ENCODE results near the gene TSPO. TPM values are rescaled to one million over a fixed set of nuclear protein-coding genes. Genes with fewer than 3 reads are reported as not detected.

The TSPO gene
- total and polyA plus RNA-seq, 2 of the 13 experiments (the other 11 are each of a cell fraction or from before 2014, with no cell fraction given), result 0.46 to 1.4 TPM

DNA sequence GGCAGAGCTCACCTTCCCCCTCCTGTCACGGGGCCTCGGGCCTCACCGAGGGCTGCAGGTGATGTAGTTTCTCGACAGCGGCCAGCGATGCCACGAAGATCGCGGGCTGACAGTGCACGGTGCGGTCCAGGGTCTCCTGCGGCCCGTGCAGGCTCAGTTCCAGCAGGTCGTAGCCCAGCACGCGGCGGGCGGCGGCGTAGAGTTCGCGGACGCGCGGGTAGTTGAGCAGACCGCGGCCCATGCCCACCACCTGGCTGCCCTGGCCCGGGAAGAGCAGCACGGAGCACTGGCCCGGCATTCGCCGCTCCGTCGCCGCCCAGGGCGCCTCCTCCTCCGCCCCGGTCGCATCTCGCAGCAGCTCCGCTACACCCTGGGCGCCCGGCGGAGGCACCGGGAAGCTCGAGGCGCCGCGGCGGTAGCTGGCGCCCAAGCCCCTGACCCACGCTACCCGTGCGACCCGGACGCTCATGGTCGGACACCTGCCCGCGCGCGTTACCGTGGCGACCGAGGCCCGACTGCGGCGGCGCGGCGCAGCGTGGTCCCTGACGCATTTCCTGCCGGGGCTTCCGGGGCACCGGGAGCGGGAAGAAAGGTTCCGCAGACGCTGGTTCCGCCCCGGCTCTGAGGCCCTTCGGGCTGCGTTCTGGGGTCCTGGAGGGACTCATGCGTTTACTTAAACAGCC lies 8.3 kb upstream of the TSPO start, which contains the start of gene MCAT (continued):
- TF ChIP-seq, protein P1, sequence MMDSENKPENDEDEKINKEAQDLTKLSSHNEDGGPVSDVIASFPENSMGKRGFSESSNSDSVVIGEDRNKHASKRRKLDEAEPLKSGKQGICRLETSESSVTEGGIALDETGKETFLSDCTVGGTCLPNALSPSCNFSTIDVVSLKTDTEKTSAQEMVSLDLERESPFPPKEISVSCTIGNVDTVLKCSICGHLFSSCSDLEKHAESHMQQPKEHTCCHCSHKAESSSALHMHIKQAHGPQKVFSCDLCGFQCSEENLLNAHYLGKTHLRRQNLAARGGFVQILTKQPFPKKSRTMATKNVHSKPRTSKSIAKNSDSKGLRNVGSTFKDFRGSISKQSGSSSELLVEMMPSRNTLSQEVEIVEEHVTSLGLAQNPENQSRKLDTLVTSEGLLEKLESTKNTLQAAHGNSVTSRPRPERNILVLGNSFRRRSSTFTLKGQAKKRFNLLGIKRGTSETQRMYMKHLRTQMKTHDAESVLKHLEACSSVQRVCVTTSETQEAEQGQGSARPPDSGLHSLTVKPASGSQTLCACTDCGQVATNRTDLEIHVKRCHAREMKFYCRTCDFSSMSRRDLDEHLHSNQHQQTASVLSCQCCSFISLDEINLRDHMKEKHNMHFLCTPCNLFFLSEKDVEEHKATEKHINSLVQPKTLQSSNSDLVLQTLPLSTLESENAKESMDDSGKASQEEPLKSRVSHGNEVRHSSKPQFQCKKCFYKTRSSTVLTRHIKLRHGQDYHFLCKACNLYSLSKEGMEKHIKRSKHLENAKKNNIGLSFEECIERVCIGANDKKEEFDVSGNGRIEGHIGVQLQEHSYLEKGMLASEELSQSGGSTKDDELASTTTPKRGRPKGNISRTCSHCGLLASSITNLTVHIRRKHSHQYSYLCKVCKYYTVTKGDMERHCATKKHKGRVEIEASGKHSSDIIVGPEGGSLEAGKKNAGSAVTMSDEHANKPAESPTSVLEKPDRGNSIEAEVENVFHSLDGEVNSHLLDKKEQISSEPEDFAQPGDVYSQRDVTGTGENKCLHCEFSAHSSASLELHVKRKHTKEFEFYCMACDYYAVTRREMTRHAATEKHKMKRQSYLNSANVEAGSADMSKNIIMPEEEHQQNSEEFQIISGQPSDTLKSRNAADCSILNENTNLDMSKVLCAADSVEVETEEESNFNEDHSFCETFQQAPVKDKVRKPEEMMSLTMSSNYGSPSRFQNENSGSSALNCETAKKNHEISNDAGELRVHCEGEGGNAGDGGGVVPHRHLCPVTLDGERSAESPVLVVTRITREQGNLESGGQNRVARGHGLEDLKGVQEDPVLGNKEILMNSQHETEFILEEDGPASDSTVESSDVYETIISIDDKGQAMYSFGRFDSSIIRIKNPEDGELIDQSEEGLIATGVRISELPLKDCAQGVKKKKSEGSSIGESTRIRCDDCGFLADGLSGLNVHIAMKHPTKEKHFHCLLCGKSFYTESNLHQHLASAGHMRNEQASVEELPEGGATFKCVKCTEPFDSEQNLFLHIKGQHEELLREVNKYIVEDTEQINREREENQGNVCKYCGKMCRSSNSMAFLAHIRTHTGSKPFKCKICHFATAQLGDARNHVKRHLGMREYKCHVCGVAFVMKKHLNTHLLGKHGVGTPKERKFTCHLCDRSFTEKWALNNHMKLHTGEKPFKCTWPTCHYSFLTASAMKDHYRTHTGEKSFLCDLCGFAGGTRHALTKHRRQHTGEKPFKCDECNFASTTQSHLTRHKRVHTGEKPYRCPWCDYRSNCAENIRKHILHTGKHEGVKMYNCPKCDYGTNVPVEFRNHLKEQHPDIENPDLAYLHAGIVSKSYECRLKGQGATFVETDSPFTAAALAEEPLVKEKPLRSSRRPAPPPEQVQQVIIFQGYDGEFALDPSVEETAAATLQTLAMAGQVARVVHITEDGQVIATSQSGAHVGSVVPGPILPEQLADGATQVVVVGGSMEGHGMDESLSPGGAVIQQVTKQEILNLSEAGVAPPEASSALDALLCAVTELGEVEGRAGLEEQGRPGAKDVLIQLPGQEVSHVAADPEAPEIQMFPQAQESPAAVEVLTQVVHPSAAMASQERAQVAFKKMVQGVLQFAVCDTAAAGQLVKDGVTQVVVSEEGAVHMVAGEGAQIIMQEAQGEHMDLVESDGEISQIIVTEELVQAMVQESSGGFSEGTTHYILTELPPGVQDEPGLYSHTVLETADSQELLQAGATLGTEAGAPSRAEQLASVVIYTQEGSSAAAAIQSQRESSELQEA (CRISPR knock-in tag; IDR thresholded peaks at IDR 0.05; ENCODE audit: not compliant biosample characterization), result no peak
- TF ChIP-seq AKAP8 (CRISPR knock-in tag; IDR thresholded peaks at IDR 0.05), result no peak
- peak; percentile 44; the same call in 1 of the 2 replicates for TF ChIP-seq CREM (IDR thresholded peaks at IDR 0.05)
- peak; percentile 35; the same call in 1 of the 2 replicates for TF ChIP-seq CREM (CRISPR knock-in tag; IDR thresholded peaks at IDR 0.05)
- TF ChIP-seq SMAD9 (CRISPR knock-in tag; IDR thresholded peaks at IDR 0.05), result 0 out of 2 replicates have a peak, but pooled peaks have one; percentile 3
- peak; percentile 69; the same call in 1 of the 2 replicates for TF ChIP-seq ZNF317 (CRISPR knock-in tag; IDR thresholded peaks at IDR 0.05)
- TF ChIP-seq, protein P2, sequence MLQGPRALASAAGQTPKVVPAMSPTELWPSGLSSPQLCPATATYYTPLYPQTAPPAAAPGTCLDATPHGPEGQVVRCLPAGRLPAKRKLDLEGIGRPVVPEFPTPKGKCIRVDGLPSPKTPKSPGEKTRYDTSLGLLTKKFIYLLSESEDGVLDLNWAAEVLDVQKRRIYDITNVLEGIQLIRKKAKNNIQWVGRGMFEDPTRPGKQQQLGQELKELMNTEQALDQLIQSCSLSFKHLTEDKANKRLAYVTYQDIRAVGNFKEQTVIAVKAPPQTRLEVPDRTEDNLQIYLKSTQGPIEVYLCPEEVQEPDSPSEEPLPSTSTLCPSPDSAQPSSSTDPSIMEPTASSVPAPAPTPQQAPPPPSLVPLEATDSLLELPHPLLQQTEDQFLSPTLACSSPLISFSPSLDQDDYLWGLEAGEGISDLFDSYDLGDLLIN (CRISPR knock-in tag; IDR thresholded peaks at IDR 0.05; ENCODE audit: borderline replicate concordance), result no peak
- TF ChIP-seq HMGA1 (CRISPR knock-in tag; conservative IDR thresholded peaks at IDR 0.05), result no peak
- TF ChIP-seq ZNF607 (CRISPR knock-in tag; IDR thresholded peaks at IDR 0.05; ENCODE audit: borderline replicate concordance), result no peak
- TF ChIP-seq SIX4 (CRISPR knock-in tag; IDR thresholded peaks at IDR 0.05), result peak; percentile 48; the same call in 1 of the 2 replicates
- TF ChIP-seq RXRB (CRISPR knock-in tag; IDR thresholded peaks at IDR 0.05; ENCODE audit: borderline replicate concordance), result peak; percentile 70; the same call in 1 of the 2 replicates
- TF ChIP-seq, protein P3, sequence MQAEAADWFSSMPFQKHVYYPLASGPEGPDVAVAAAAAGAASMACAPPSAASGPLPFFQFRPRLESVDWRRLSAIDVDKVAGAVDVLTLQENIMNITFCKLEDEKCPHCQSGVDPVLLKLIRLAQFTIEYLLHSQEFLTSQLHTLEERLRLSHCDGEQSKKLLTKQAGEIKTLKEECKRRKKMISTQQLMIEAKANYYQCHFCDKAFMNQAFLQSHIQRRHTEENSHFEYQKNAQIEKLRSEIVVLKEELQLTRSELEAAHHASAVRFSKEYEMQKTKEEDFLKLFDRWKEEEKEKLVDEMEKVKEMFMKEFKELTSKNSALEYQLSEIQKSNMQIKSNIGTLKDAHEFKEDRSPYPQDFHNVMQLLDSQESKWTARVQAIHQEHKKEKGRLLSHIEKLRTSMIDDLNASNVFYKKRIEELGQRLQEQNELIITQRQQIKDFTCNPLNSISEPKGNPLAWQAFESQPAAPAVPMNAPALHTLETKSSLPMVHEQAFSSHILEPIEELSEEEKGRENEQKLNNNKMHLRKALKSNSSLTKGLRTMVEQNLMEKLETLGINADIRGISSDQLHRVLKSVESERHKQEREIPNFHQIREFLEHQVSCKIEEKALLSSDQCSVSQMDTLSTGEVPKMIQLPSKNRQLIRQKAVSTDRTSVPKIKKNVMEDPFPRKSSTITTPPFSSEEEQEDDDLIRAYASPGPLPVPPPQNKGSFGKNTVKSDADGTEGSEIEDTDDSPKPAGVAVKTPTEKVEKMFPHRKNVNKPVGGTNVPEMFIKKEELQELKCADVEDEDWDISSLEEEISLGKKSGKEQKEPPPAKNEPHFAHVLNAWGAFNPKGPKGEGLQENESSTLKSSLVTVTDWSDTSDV (CRISPR knock-in tag; IDR thresholded peaks at IDR 0.05), result no peak
- no peak for TF ChIP-seq FOSL1 (CRISPR knock-in tag; IDR thresholded peaks at IDR 0.05; ENCODE audit: borderline replicate concordance)
- TF ChIP-seq SMARCE1 (IDR thresholded peaks at IDR 0.05; ENCODE audit: borderline replicate concordance), result no peak
- TF ChIP-seq EED (CRISPR knock-in tag; IDR thresholded peaks at IDR 0.05), result peak; percentile 78; the same call in 1 of the 2 replicates
- TF ChIP-seq ZNF564 (CRISPR knock-in tag; IDR thresholded peaks at IDR 0.05), result no peak
- TF ChIP-seq SIN3B (IDR thresholded peaks at IDR 0.05; ENCODE audit: low read length), result peak; percentile 71; the same call in 1 of the 2 replicates
- TF ChIP-seq ZNF292 (CRISPR knock-in tag; IDR thresholded peaks at IDR 0.05; ENCODE audit: borderline replicate concordance, low read depth), result no peak

Measured in HepG2 (cell line).